Mesendoderm (in vitro differentiated cells): Measurements from ENCODE around the gene EFL1.
"Not testable (repeated sequence)": the region's sequence is repeated elsewhere in the genome, so short reads cannot be mapped to it uniquely, and the experiment has no call there.

Source experiments
- DNase-seq: peaks from one replicate; pipeline ENCODE4 v3.0.0; 2013
- H2AK5ac ChIP-seq: 2 replicates; pipeline ENCODE4 v1.6.1; 2013; ENCODE audit warnings: low read length, inconsistent platforms
- H2BK120ac ChIP-seq: 2 replicates; pipeline ENCODE4 v1.6.1; 2013; ENCODE audit warnings: low read depth, mild to moderate bottlenecking, low read length, moderate library complexity, mixed read lengths
- H2BK15ac ChIP-seq: replicated peaks from 2 replicates; pipeline ENCODE4 v1.6.1; 2013; ENCODE audit warnings: low read depth, mild to moderate bottlenecking, moderate library complexity
- H2BK5ac ChIP-seq: 2 replicates; pipeline ENCODE4 v1.6.1; 2013; ENCODE audit warnings: low read length, inconsistent platforms
- H3K18ac ChIP-seq: 2 replicates; pipeline ENCODE4 v1.6.1; 2013; ENCODE audit warnings: mild to moderate bottlenecking, low read length, mixed read lengths
- H3K23ac ChIP-seq: one replicate; pipeline ENCODE4 v1.6.1; 2013; ENCODE audit warnings: low read length
- H3K27ac ChIP-seq: 2 replicates; pipeline ENCODE4 v1.5.1; 2013; ENCODE audit warnings: low read depth, mild to moderate bottlenecking, inconsistent platforms, low read length, moderate library complexity
- H3K27me3 ChIP-seq: 2 replicates; pipeline ENCODE4 v1.6.1; 2013; ENCODE audit warnings: low read length, control low read depth, mild to moderate bottlenecking, inconsistent platforms; ENCODE audit not compliant: insufficient read depth, poor library complexity
- H3K36me3 ChIP-seq: 2 replicates; pipeline ENCODE4 v1.6.1; 2013; ENCODE audit warnings: low read length, inconsistent platforms; ENCODE audit not compliant: control insufficient read depth, insufficient read depth
- H3K4ac ChIP-seq: one replicate; pipeline ENCODE4 v1.6.1; 2013; ENCODE audit warnings: low read depth, mild to moderate bottlenecking, low read length, moderate library complexity
- H3K4me1 ChIP-seq: 2 replicates; pipeline ENCODE4 v1.6.1; 2013; ENCODE audit warnings: low read depth, low read length, inconsistent platforms; ENCODE audit not compliant: control insufficient read depth
- H3K4me2 ChIP-seq: 2 replicates; pipeline ENCODE4 v1.6.1; 2013; ENCODE audit warnings: low read length
- H3K4me3 ChIP-seq: 2 replicates; pipeline ENCODE4 v1.5.1; 2013; ENCODE audit warnings: mild to moderate bottlenecking, low read length
- H3K56ac ChIP-seq: one replicate; pipeline ENCODE4 v1.6.1; 2013; ENCODE audit warnings: low read length
- H3K79me1 ChIP-seq: 2 replicates; pipeline ENCODE4 v1.6.1; 2013; ENCODE audit warnings: low read length, inconsistent platforms
- H3K79me2 ChIP-seq: 2 replicates; pipeline ENCODE4 v1.6.1; 2013; ENCODE audit warnings: mild to moderate bottlenecking, low read length; ENCODE audit not compliant: control insufficient read depth, insufficient read depth
- H3K9ac ChIP-seq: 2 replicates; pipeline ENCODE4 v1.6.1; 2013; ENCODE audit warnings: low read length, inconsistent platforms
- H4K5ac ChIP-seq: one replicate; pipeline ENCODE4 v1.6.1; 2013; ENCODE audit warnings: low read length
- H4K8ac ChIP-seq: one replicate; pipeline ENCODE4 v1.6.1; 2013; ENCODE audit warnings: low read depth, mild to moderate bottlenecking, control low read depth, low read length, moderate library complexity
- WGBS: extraction: QIAGEN DNeasy Blood & Tissue Kit; methylation state at CpG from one replicate; pipeline ENCODE4 v1.1.7; 2013; ENCODE audit warnings: low lambda C conversion rate, missing lambda C conversion rate; ENCODE audit not compliant: insufficient coverage; ENCODE audit errors: extremely low coverage; 5-methylcytosine and 5-hydroxymethylcytosine counted together

EFL1 gene

GRCh38 chr15:82194488-82194887, 68.0 kb downstream of the EFL1 start:
- H3K4me1 ChIP-seq, H3K56ac ChIP-seq, H3K79me1 ChIP-seq, H3K4me3 ChIP-seq, DNase-seq, H4K8ac ChIP-seq, H3K36me3 ChIP-seq, H3K4me2 ChIP-seq, H4K5ac ChIP-seq, H2BK15ac ChIP-seq, H3K79me2 ChIP-seq, H3K27ac ChIP-seq, H3K27me3 ChIP-seq, H3K4ac ChIP-seq, H2AK5ac ChIP-seq, H2BK120ac ChIP-seq, H3K18ac ChIP-seq, H3K9ac ChIP-seq, H3K23ac ChIP-seq, H2BK5ac ChIP-seq: not testable (repeated sequence)
- WGBS: no CpG with 5 or more reads among the region's 6 CpGs

DNA sequence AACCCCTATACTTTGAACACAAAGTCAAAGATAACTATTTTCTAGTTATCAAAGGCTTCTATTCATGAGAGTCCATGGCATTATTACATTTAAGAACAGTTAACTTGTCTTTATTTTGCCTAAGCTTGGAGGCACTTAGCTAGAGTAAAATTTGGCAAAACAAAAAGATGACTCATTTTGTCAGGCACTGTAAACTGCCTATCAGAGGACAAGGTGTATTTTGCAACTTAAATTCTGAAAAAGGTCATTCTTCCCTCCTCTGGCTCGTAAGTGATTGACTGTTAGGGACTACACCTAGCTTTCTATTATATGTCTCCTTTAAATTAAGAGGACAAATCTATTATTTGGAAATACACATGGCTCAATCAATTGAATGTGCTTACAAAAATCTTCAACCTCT, 69.1 kb downstream of the EFL1 start:
- not testable (repeated sequence) for H2AK5ac ChIP-seq, H3K36me3 ChIP-seq, H3K27me3 ChIP-seq, H4K8ac ChIP-seq, H3K23ac ChIP-seq, H3K79me2 ChIP-seq, H2BK120ac ChIP-seq, H3K4ac ChIP-seq, H2BK15ac ChIP-seq, H3K9ac ChIP-seq, H3K4me1 ChIP-seq, H3K27ac ChIP-seq, H3K79me1 ChIP-seq, H3K56ac ChIP-seq, H3K4me2 ChIP-seq, H4K5ac ChIP-seq, H3K18ac ChIP-seq, H3K4me3 ChIP-seq, H2BK5ac ChIP-seq, DNase-seq
- no CpG with 5 or more reads among the region's 1 CpG for WGBS

DNA sequence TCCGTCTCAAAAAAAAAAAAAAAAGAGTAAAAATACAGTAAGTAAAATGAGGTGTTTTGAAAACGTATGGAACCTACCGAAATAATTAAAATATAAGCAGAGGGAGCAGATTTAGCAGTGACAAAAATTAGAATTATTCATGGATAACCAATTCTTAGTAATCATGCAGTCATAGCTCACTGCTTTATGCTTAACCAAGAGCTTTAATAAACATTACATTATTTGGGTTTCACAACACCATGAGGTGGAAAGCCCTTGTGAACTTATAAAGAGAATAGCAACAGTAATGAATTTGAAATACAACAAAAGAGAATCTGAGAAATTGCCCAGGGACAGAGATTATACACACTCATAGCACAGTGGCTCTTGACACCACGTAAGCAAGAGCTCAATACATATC, 70.1 kb downstream of the EFL1 start:
- not testable (repeated sequence) for H2BK5ac ChIP-seq, H3K4me3 ChIP-seq, H4K5ac ChIP-seq, H3K79me2 ChIP-seq, H3K4me1 ChIP-seq, H4K8ac ChIP-seq, H3K36me3 ChIP-seq, H3K4ac ChIP-seq, H2BK15ac ChIP-seq, H3K18ac ChIP-seq, H2BK120ac ChIP-seq, H3K23ac ChIP-seq, DNase-seq, H3K27me3 ChIP-seq, H3K9ac ChIP-seq, H3K27ac ChIP-seq, H3K4me2 ChIP-seq, H2AK5ac ChIP-seq, H3K79me1 ChIP-seq, H3K56ac ChIP-seq
- 100% methylated on average over 2 of the region's 4 CpGs for WGBS

GRCh38 chr15:82186719-82187406, 75.7 kb downstream of the EFL1 start:
- Histone ChIP-seq H3K27me3 (no peaks in the 10 kb centered on the region), H3K4me3 (no peak overlapping the region), H3K79me2 (no peaks in the 10 kb centered on the region), H3K23ac (no peak overlapping the region), H3K4me2 (no peak overlapping the region), H3K79me1 (no peaks in the 10 kb centered on the region), H2BK5ac (no peak overlapping the region), H3K27ac (no peak overlapping the region), H3K9ac (no peak overlapping the region), H3K4me1 (no peaks in the 10 kb centered on the region), H3K36me3 (no peaks in the 10 kb centered on the region), H2BK15ac (no peak overlapping the region), H2BK120ac (no peak overlapping the region), H4K5ac (no peak overlapping the region), H4K8ac (no peak overlapping the region), H2AK5ac (no peak overlapping the region), H3K4ac (no peak overlapping the region), H3K18ac (no peak overlapping the region), H3K56ac (no peak overlapping the region)
- WGBS: no CpG with 5 or more reads among the region's 6 CpGs
- DNase-seq: no peak

- Histone ChIP-seq H3K79me2 (no peaks in the 10 kb centered on the region), H3K27me3 (no peaks in the 10 kb centered on the region), H3K18ac (no peak overlapping the region), H3K27ac (no peak overlapping the region), H2BK15ac (no peak overlapping the region), H2BK5ac (no peak overlapping the region), H3K4ac (no peak overlapping the region), H4K5ac (no peak overlapping the region), H3K79me1 (no peaks in the 10 kb centered on the region), H3K4me1 (no peaks in the 10 kb centered on the region), H3K4me2 (no peak overlapping the region), H3K4me3 (no peak overlapping the region), H3K9ac (no peak overlapping the region), H2AK5ac (no peak overlapping the region), H3K56ac (no peak overlapping the region), H3K23ac (no peak overlapping the region), H2BK120ac (no peak overlapping the region), H4K8ac (no peak overlapping the region), H3K36me3 (no peaks in the 10 kb centered on the region)
- WGBS: no CpG with 5 or more reads among the region's 2 CpGs
- DNase-seq: no peak
These were observed 76.4 kb downstream of the EFL1 start for GRCh38 chr15:82186161-82186560.

- no peak overlapping the region for H3K9ac ChIP-seq
- H3K79me1 ChIP-seq: no peaks in the 10 kb centered on the region
- no peak overlapping the region for H4K8ac ChIP-seq
- H3K79me2 ChIP-seq: no peaks in the 10 kb centered on the region
- no peak overlapping the region for H2BK15ac ChIP-seq
- no peak overlapping the region for H2BK5ac ChIP-seq
- H2AK5ac ChIP-seq: no peak overlapping the region
- no peaks in the 10 kb centered on the region for H3K27me3 ChIP-seq
- no peak overlapping the region for H3K23ac ChIP-seq
- H3K4me3 ChIP-seq: no peak overlapping the region
- H2BK120ac ChIP-seq: no peak overlapping the region
- H4K5ac ChIP-seq: no peak overlapping the region
- H3K56ac ChIP-seq: no peak overlapping the region
- no peaks in the 10 kb centered on the region for H3K4me1 ChIP-seq
- H3K18ac ChIP-seq: no peak overlapping the region
- H3K4me2 ChIP-seq: no peak overlapping the region
- H3K27ac ChIP-seq: no peak overlapping the region
- H3K36me3 ChIP-seq: no peaks in the 10 kb centered on the region
- no peak overlapping the region for H3K4ac ChIP-seq
- DNase-seq: no peak
These were observed 77.8 kb downstream of the EFL1 start for GRCh38 chr15:82184776-82185175.
